Measurements from ENCODE around the gene LRGUK. TPM values are rescaled to one million over a fixed set of nuclear protein-coding genes. Genes with fewer than 3 reads are reported as not detected.

The LRGUK gene
- total RNA-seq, 6 experiments from 2014 or later, result 0.13 to 0.37 (median 0.31) TPM; not detected in 1

DNA sequence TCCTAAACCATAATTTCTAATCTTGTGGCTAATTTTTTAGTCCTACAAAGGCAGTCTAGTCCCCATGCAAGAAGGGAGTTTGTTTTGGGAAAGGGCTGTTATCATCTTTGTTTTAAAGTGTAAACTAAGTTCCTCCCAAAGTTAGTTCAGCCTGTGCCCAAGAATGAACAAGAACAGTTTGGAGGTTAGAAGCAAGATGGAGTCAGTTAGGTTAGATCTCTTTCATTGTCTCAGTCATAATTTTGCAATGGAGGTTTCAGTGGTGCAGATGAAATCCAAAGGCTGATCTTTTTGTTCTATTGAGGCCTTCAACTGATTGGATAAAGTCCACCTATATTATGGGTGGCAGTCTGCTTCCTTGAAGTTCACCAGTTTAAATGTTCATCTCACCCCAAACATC, 68.1 kb downstream of the LRGUK start:
- ATAC-seq (no peak), DNase-seq (no peak)
- no peak overlapping the region for H3K27ac ChIP-seq
- H3K4me3 ChIP-seq, result no peak overlapping the region
- no peaks in the 10 kb centered on the region for H3K4me1 ChIP-seq
- TF ChIP-seq, protein P1, sequence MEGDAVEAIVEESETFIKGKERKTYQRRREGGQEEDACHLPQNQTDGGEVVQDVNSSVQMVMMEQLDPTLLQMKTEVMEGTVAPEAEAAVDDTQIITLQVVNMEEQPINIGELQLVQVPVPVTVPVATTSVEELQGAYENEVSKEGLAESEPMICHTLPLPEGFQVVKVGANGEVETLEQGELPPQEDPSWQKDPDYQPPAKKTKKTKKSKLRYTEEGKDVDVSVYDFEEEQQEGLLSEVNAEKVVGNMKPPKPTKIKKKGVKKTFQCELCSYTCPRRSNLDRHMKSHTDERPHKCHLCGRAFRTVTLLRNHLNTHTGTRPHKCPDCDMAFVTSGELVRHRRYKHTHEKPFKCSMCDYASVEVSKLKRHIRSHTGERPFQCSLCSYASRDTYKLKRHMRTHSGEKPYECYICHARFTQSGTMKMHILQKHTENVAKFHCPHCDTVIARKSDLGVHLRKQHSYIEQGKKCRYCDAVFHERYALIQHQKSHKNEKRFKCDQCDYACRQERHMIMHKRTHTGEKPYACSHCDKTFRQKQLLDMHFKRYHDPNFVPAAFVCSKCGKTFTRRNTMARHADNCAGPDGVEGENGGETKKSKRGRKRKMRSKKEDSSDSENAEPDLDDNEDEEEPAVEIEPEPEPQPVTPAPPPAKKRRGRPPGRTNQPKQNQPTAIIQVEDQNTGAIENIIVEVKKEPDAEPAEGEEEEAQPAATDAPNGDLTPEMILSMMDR (IDR thresholded peaks at IDR 0.05), result no peak
- no peak for TF ChIP-seq POLR2A (IDR thresholded peaks at IDR 0.05)
- H3K27me3 ChIP-seq, result no peaks in the 10 kb centered on the region
- H3K36me3 ChIP-seq, result no peaks in the 10 kb centered on the region
- no peaks in the 10 kb centered on the region for H3K9me3 ChIP-seq
- intact Hi-C loops (cut with DNase I), result no loop called here

- intact Hi-C loops (cut with DNase I), result no loop called here
- no peaks in the 10 kb centered on the region for H3K9me3 ChIP-seq
- H3K4me1 ChIP-seq, result no peaks in the 10 kb centered on the region
- no peak for TF ChIP-seq POLR2A (IDR thresholded peaks at IDR 0.05)
- TF ChIP-seq, protein P1 (IDR thresholded peaks at IDR 0.05), result no peak
- no peak overlapping the region for H3K4me3 ChIP-seq
- no peak for DNase-seq
- H3K27ac ChIP-seq, result no peak overlapping the region
- H3K27me3 ChIP-seq, result no peaks in the 10 kb centered on the region
- 73% methylated on average over 2 of the region's 2 CpGs for WGBS (ENCODE audit: insufficient coverage, low coverage, low lambda C conversion rate, missing lambda C conversion rate)
- ATAC-seq, result no peak
- no peaks in the 10 kb centered on the region for H3K36me3 ChIP-seq
Measured at GRCh38 chr7:134196439-134196838, 69.3 kb downstream of the LRGUK start.

GRCh38 chr7:134197345-134197744, 70.2 kb downstream of the LRGUK start:
- no peak overlapping the region for H3K27ac ChIP-seq
- ATAC-seq, result no peak
- H3K9me3 ChIP-seq, result no peaks in the 10 kb centered on the region
- no peak for DNase-seq
- H3K4me1 ChIP-seq, result no peaks in the 10 kb centered on the region
- 82% methylated on average over 2 of the region's 2 CpGs for WGBS (ENCODE audit: insufficient coverage, low coverage, low lambda C conversion rate, missing lambda C conversion rate)
- no peaks in the 10 kb centered on the region for H3K36me3 ChIP-seq
- H3K27me3 ChIP-seq, result no peaks in the 10 kb centered on the region
- H3K4me3 ChIP-seq, result no peak overlapping the region
- intact Hi-C loops (cut with DNase I), result no loop called here
- no peak for TF ChIP-seq POLR2A (IDR thresholded peaks at IDR 0.05)
- TF ChIP-seq, protein P1 (IDR thresholded peaks at IDR 0.05), result no peak

DNA sequence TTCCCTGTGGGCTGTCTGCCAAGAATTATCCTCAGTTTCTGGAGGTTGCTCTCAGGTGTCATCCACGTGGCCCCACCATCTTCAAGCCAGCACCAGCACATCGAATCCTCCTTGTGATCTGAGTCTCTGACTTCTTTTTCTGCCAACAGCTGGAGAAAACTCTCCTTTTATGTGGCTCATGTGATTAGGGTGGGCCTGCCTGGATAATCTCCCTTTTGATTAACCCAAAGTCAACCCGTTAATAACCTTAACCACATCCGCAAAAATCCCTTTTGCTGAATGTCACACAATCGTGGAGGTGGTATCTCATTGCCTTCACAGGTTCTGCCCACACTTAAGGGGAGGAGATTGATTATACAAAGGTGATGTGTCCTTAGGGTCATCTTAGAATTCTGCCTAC, 73.8 kb downstream of the LRGUK start:
- DNase-seq (no peak), ATAC-seq (no peak)
- H3K27me3 ChIP-seq, result no peaks in the 10 kb centered on the region
- TF ChIP-seq POLR2A (IDR thresholded peaks at IDR 0.05), result no peak
- TF ChIP-seq, protein P1 (IDR thresholded peaks at IDR 0.05), result no peak
- WGBS (ENCODE audit: insufficient coverage, low coverage, low lambda C conversion rate, missing lambda C conversion rate), result 85% methylated on average over 3 of the region's 5 CpGs
- H3K4me3 ChIP-seq, result no peak overlapping the region
- H3K4me1 ChIP-seq, result peaks cover 0 to 11% (median 0%) of the 10 kb centered on the region in 4 donors
- H3K36me3 ChIP-seq, result no peaks in the 10 kb centered on the region
- intact Hi-C loops (cut with DNase I), result no loop called here
- no peak overlapping the region for H3K27ac ChIP-seq
- no peaks in the 10 kb centered on the region for H3K9me3 ChIP-seq

Data from right lobe of liver (tissue), 6 donors.